ENCODE results near the gene MCOLN3.

DNA sequence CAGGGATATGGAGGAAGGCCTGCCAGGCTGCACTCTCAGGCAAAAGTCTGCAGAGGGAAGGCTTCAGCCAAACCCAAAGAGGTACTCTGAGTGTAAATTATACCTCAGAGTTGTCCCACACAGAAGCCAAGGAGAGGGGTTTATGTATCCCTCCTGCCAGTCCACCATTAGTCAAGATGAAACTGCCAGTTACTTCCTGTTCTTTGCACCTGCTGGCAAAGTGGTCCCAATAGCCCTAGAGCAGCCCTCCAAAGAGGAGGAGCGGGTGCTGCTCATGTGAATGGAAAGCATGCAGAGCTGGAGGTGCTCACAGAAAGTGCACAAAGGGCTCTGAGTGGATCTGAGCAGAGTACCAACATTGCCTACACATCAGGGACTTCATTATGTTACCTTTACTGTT, 37.1 kb upstream of the MCOLN3 start:
- no peak for TF ChIP-seq CTCF (IDR thresholded peaks at IDR 0.05)
- no peak for TF ChIP-seq POLR2A (IDR thresholded peaks at IDR 0.05)
